ENCODE measurements around the gene ZBTB26.
"Not testable (repeated sequence)": the region's sequence is repeated elsewhere in the genome, so short reads cannot be mapped to it uniquely, and the experiment has no call there.

The ZBTB26 gene

DNA sequence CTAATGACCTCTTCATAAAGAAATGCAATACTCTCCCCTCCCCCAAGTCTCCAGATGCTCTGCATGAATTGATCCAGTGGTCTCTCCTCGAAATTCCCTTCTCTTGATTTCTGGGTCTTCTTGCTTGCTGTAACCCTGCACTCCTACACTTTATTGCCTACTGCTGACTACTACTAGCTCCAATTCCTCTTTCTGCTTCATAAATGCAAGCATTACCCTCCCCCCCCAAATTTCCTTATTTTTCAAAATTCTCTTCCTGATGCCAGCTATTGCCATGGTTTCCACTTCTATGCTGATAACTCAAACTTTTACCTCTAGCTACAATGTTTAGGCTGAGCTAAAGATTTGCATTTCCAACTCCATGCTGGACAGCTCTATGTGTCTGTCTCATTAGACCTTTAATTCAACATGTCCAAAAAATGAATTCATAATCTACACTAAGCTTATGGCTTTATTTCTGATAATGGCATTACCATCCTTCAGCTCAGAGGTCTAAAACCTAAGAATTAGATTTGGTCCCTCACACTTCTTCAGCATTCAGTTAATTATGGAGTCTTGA is 1.4 kb downstream of the ZBTB26 start:
- no peak for DNase-seq (ENCODE audit: extremely low read depth in 1 of 2, low read depth in 1 of 2)

DNA sequence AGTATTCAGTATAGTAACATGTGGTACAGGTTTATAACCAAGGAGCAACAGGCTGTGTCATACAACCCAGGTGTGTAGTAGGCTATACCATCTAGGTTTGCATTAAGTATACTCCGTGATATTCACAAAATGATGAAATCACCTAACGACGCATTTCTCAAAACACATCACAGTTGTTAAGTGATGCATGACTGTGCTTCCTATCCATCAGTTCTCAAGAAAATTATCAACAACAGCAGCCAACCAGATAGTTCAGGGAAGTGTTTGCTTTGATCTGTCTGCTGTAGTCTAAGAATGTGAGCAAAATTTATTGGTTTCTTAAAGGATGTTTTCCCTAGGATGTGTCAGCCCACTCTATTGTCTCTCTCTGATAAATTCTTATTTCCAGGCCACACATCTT is 7.4 kb downstream of the ZBTB26 start:
- no peak for DNase-seq (ENCODE audit: extremely low read depth in 1 of 2, low read depth in 1 of 2)

DNA sequence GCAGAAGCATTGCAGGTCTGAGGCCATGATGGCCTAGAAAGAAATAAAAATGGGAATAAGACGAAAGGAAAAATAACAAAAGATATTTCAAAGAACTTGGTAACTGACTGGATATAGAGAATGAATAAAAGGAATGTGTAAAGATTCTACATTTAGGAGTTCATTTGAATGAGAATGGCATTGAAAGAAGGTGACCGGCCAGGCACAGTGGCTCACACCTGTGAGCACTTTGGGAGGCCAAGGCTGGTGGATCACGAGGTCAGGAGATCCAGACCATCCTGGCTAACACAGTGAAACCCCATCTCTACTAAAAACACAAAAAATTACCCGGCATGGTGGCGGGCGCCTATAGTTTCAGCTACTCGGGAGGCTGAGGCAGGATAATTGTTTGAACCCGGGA is 8.6 kb downstream of the ZBTB26 start:
- DNase-seq (ENCODE audit: extremely low read depth in 1 of 2, low read depth in 1 of 2) = no peak

DNA sequence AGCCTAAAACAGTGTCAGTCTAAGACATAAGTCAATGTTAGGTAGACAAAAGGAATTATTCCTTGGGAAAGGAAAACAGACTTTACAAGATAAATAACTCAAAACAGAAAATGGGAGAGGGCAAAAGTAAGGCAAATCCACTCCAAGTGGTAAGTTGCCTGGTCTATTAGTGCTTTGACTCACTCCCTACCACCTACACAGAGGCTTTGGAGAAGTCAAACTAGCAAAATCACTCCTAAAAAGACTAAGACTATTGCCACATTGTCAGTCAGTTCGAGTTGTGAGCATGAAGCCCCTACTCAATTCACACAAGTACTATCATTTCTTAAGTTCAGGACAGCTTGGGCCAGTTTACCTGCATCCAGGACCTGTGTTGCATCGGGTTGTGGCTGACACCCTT is 13.0 kb downstream of the ZBTB26 start:
- no peak for DNase-seq (ENCODE audit: extremely low read depth in 1 of 2, low read depth in 1 of 2)

DNA sequence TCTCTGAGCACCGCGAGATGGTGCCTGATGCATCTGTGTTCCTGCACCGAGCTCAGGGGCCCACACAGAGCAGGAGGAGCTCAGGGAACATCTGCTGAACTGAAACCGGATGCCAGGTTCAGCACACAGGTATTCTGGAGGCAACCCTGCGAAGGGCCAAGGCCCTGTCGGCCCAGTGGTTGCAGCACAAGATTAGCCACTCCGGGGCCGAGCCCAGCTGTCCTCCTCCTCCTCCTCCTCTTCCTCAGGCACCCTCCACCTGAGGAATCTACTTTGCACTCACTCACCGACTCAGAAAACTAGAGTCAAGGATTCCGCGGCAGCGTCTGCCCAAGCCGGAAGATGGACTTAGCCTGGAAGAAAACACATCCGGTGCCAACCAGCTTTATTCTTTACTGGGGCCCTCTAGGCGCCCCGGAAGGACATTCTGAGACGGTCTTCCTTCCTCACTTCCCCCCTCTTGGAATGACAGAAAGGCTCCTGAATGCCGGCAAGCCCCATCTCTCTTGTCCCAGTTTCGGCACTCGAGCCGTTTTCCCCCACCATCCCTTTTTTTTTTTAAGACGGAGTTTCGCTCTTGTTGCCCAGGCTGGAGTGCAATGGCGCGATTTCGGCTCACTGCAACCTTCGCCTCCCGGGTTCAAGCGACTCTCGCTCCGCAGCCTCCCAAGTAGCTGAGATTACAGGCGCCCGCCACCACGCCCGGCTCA is 18.2 kb downstream of the ZBTB26 start, which contains the start of gene ZBTB6:
Gene ZBTB6 (minus strand): TSS at position 360 of the 710 bp plus-strand sequence. CDS start 1,251 bp downstream, outside the sequence.
- peak; percentile 28 to 40 for DNase-seq (ENCODE audit: extremely low read depth in 1 of 2, low read depth in 1 of 2)

DNA sequence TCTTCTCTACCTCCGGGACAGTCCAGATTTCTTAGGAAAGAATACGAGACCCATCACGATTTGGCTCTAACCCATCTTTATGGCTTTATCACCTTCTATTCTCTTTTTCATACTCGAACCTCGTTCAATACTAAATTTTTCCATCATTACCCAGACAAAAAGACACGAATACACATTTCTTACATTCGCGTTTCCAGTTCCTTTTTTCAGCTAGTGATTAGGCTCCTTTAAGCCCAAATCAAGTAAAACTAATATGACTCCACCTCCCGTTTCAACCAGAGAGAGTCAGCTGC is 18.7 kb downstream of the ZBTB26 start:
- no peak for DNase-seq (ENCODE audit: extremely low read depth in 1 of 2, low read depth in 1 of 2)

DNA sequence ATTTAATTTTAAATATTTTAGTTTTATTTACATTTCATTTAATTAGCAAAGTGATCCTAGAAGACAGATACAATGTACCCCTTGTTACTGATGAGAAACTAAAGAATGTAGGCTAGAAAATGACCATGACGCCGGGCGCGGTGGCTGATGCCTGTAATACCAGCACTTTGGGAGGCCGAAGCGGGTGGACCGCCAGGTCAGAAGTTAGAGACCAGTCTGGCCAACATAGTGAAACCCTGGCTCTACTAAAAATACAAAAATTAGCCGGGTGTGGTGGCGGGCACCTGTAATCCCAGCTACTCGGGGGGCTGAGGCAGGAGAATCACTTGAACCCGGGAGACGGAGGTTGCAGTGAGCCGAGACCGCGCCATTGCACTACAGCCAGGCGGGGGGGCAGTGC is 25.2 kb downstream of the ZBTB26 start:
- not testable (repeated sequence) for DNase-seq (ENCODE audit: extremely low read depth in 1 of 2, low read depth in 1 of 2)

DNA sequence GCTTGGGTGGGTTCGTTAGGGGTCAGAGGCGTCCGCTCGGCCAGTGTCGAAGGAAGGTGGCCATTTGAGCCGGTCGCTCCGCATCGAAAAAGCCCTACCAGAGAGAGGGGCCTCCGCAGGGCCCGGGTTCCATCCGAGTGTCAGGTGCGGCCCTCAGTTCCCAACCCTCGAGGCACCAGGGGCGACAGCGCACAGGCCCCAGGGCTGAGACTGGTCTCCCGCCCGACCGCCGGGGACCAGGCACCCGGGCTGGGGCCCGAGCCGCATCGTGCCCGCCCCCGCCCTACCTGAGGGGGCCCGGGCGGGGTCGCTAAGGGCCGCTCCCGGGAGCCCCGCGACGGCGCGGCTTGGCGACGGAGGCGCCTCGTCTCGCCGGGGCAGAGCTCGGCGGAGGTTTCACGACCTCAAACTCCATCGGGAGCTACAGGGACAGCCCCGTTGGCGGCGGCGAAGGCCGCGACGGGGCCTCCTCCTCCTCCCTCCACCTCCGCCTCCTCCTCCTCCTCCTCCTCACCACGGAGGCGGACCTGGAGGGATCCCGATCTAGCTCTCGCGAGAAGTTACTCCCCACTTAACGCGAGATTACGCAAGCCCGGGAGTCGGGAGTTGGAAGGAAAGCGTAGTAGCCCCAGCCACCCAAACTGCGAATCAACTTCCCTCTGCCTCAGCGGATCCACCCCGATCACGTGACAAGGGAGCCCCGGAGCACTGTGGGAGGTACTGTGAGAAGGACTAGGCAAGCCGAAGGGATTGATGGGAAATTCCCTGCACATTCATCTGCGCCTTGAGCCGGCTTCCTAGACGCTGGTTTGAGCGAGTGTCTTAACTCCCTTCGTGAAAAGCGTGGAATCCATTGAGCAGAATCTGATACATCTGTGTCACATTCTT is 26.2 kb downstream of the ZBTB26 start, which contains the start of gene RC3H2:
Gene RC3H2 (minus strand): TSS at position 537 of the 888 bp plus-strand sequence. CDS start 7,850 bp downstream, outside the sequence.
- DNase-seq (ENCODE audit: extremely low read depth in 1 of 2, low read depth in 1 of 2) = peak; percentile 89 to 96

DNA sequence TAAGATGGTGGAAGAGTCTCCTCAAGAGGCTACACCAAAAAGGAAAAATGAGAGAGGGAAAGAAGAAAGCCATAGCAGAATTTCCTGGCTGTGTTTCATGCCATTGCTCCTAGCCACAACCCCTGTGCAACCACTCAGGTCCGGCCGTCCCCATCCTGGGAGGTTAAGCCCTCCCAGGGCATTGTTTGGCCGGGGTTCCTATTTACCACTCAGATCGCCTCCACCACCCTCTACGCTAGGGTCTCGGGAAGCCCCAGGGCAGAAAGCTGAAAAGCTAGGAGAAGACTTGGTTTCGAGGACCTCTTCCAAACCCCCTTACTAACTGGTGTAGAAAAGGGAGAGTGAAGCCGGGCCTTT is 26.9 kb downstream of the ZBTB26 start:
- no peak for DNase-seq (ENCODE audit: extremely low read depth in 1 of 2, low read depth in 1 of 2)

DNA sequence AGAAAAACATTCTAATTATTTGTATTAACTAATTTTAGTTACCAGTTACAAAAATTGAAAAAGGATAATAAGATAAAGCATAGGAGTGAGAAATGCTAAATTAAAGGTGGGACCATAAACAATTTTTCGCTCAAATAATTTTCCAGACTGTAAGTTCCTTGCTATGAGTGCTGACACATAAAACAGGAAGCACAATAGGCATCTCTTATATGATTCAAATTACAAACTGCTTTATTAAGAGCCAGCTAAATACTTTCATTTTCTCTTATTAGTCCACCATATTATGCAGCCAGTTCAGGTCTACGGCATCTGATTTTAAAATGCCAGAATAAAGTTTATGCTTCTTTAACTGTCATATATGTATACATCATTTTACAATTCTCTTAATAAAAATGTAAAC is 30.5 kb downstream of the ZBTB26 start:
- no peak for DNase-seq (ENCODE audit: extremely low read depth in 1 of 2, low read depth in 1 of 2)

DNA sequence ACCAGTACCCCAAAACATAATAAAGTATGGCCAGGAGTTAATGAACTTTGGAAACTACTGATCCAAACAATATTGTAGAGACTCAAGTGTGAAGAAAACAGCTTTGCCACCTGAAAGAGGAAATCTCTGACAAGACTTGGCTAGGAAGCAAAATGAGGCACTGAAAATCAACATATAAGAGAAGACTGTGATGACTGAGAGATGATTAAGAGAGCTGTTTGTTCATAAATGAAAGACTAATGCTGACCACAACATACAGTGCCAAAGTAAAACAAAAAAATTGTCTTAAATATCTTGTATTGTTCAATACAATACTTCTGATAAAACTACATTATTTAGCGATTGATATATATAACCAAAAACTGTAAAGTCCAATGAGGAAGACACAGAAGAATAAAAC is 33.3 kb downstream of the ZBTB26 start:
- no peak for DNase-seq (ENCODE audit: extremely low read depth in 1 of 2, low read depth in 1 of 2)

DNA sequence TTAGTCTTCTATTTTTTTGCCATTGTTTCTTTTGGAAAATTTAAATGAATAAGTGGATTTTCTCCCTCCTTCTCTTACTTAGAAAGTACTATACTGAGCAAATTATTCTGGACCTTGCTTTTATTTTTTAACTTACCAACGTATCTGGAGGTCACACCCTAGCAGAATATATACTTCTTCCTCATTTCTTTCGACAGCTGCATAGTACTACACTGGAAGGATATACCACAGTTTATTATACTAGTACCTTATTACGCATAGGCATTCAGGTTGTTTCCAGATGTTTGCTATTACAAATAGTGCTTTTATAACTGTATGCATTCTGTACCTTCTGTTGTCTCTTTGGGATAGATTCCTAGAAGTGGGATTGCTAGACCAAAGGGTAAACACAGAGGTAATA is 42.8 kb downstream of the ZBTB26 start:
- no peak for DNase-seq (ENCODE audit: extremely low read depth in 1 of 2, low read depth in 1 of 2)

DNA sequence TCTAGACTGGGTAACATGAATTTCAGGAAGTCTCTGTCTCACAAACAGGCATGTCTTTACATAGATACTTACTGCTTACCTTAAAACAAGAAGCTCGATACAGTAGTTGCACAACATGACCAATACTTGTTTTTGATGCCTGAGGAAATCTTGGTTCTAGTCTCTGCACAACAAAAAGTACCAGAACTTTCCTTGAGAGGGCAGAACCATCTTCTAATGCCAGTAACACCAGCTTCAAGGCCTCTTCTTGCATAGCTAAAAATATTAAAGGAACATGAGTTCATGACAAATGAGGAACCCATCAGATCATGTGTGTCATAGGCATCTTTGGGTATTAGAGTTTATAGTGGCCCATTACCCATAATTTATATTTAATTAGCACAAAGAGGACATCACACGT is 48.2 kb downstream of the ZBTB26 start:
- DNase-seq (ENCODE audit: extremely low read depth in 1 of 2, low read depth in 1 of 2) = no peak

DNA sequence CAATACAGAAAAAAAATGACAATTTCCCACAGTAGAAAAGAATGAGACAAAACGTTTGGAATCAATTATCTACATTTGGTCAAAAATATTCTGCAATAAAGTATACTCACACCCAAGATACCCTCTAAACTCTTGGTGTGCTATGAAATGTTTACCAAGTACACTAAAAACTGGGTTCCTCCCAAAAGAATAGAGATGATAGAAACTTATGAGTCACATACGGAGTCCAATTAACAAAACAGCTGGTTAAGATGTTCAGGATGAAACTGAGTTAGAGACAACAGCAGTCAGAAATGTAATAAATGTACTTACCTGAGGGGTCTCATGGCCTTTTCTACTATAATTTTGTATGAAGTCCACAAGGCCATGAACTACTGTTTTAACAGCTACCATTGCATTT is 51.9 kb downstream of the ZBTB26 start:
- no peak for DNase-seq (ENCODE audit: extremely low read depth in 1 of 2, low read depth in 1 of 2)

DNA sequence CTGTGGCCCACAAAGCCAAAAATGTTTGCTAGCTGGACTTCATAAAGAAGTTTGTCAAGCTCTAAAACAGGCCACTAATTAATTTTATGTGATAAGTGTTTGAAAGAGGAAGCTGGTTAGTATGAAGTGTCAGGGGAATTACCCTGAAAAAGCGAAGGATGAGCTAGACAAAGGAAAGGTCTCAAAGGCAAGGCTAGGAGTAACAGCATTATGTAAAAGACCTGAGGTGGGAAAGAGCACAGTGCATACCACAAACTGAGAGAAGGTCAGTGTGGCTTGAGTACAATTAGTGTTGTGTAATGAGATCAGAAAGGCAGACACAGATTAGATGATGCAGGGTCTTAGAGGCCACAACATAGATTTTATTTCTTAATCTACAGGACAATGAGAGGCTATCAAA is 55.8 kb downstream of the ZBTB26 start:
- no peak for DNase-seq (ENCODE audit: extremely low read depth in 1 of 2, low read depth in 1 of 2)

DNA sequence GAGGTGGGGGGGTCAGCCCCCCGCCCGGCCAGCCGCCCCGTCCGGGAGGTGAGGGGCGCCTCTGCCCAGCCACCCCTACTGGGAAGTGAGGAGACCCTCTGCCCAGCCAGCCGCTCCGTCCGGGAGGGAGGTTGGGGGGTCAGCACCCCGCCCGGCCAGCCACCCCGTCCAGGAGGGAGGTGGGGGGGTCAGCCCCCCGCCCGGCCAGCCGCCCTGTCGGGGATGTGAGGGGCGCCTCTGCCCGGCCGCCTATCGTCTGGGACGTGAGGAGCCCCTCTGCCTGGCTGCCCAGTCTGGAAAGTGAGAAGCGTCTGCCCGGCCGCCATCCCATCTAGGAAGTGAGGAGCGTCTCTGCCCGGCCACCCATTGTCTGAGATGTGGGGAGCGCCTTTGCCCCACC is 64.0 kb downstream of the ZBTB26 start:
- not testable (repeated sequence) for DNase-seq (ENCODE audit: extremely low read depth in 1 of 2, low read depth in 1 of 2)

DNA sequence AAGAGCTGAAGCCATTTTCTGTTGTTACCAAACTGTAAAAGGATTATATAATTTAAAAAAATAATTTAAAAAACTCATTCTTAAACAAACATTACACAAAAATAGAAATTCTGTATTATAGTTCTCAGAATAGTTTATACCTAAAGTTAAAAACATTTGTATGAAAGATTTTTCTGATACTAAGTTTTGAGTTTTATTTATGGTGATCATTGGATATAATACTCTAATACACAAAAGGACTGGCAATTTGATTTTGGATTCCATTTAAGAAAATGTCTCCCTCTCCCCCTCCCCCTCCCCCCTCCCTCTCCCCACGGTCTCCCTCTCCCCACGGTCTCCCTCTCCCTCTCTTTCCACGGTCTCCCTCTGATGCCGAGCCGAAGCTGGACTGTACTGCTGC is 65.2 kb downstream of the ZBTB26 start:
- DNase-seq (ENCODE audit: extremely low read depth in 1 of 2, low read depth in 1 of 2) = no peak

All from activated CD8-positive, alpha-beta memory T cell treated with anti-CD3 and anti-CD28 coated beads for 1 hour (primary cell).